Endodermal cell (in vitro differentiated cells): Measurements from ENCODE around the gene BTD. TPM values are rescaled to one million over a fixed set of nuclear protein-coding genes. Genes with fewer than 3 reads are reported as not detected.
A peak's percentile ranks its signal among the peaks of the same experiment; 100 is the strongest.

Experiments used
- DNase-seq: peaks from one replicate; pipeline ENCODE4 v3.0.0-alpha.2; 2017
- H3K27ac ChIP-seq: 2 replicates; pipeline ENCODE4 v1.5.1; 2013; ENCODE audit warnings: mild to moderate bottlenecking, low read depth, low read length, moderate library complexity
- H3K27me3 ChIP-seq: 2 replicates; pipeline ENCODE4 v1.6.1; 2013; ENCODE audit warnings: mild to moderate bottlenecking, low read length, moderate library complexity; ENCODE audit not compliant: insufficient read depth, control insufficient read depth, poor library complexity, severe bottlenecking
- H3K36me3 ChIP-seq: 2 replicates; pipeline ENCODE4 v1.7.0; 2013; ENCODE audit warnings: mild to moderate bottlenecking, low read length, moderate library complexity; ENCODE audit not compliant: control insufficient read depth, insufficient read depth
- H3K4me1 ChIP-seq: one replicate; pipeline ENCODE4 v1.7.0; 2013; ENCODE audit warnings: low read length; ENCODE audit not compliant: control insufficient read depth, insufficient read depth
- H3K4me3 ChIP-seq: 2 replicates; pipeline ENCODE4 v1.5.1; 2013; ENCODE audit warnings: mild to moderate bottlenecking, low read length, moderate library complexity
- H3K9ac ChIP-seq: 2 replicates; pipeline ENCODE4 v1.6.1; 2013; ENCODE audit warnings: mild to moderate bottlenecking, low read length, moderate library complexity; ENCODE audit not compliant: poor library complexity, severe bottlenecking; ENCODE audit errors: extremely low read depth
- H3K9me3 ChIP-seq: 2 replicates; pipeline ENCODE4 v1.6.1; 2013; ENCODE audit warnings: mild to moderate bottlenecking, low read length, moderate library complexity; ENCODE audit not compliant: control insufficient read depth
- H3K27ac Mint-ChIP-seq: 2 replicates; pipeline ENCODE4 v1.8.0; 2020; ENCODE audit warnings: mixed read lengths
- H3K27me3 Mint-ChIP-seq: 2 replicates; pipeline ENCODE4 v1.8.0; 2021; ENCODE audit warnings: mild to moderate bottlenecking, mixed read lengths; ENCODE audit not compliant: insufficient read depth
- H3K36me3 Mint-ChIP-seq: 2 replicates; pipeline ENCODE4 v1.8.0; 2020; ENCODE audit warnings: low read depth, mixed read lengths
- H3K4me1 Mint-ChIP-seq: 2 replicates; pipeline ENCODE4 v1.8.0; 2020; ENCODE audit warnings: mixed read lengths
- H3K4me3 Mint-ChIP-seq: 2 replicates; pipeline ENCODE4 v1.8.0; 2020; ENCODE audit warnings: mild to moderate bottlenecking, moderate library complexity, mixed read lengths
- H3K9me3 Mint-ChIP-seq: 2 replicates; pipeline ENCODE4 v1.8.0; 2020; ENCODE audit warnings: mild to moderate bottlenecking, mixed read lengths
- WGBS, 2 experiments: methylation state at CpG; one replicate each; pipeline versions ENCODE4 v1.1.5 to v1.1.7; 2013; ENCODE audit warnings: missing lambda C conversion rate in 2 of 2, mixed read lengths in 1 of 2; ENCODE audit not compliant: insufficient coverage in 1 of 2, insufficient read length in 1 of 2; 5-methylcytosine and 5-hydroxymethylcytosine counted together
- long read RNA-seq, 4 experiments: library from polyadenylated mRNA in 2 of 4; library from RNA in 1 of 4; library from capped mRNA in 1 of 4; stranded (forward) in 3 of 4; unstranded in 1 of 4; transcript quantifications; one replicate each; pipeline ENCODE4 v2.0.0, GENCODE V29; 2020 to 2021; ENCODE audit warnings: inconsistent platforms in 1 of 4
- polyA plus RNA-seq, 2 experiments: library from polyadenylated mRNA; stranded (reverse); fragments of 50-300 nt; gene quantifications; one replicate each; pipeline ENCODE4 v1.2.3, GENCODE V29; 2013
- total RNA-seq, 2 donors: library from RNA; stranded (reverse); fragmentation: NEBNext Ultra II Directional in 1 of 2; extraction: Animal tissue kit (Norgen Biotek cat#: 25700) in 1 of 2; gene quantifications; 2 replicates in 1 of 2; 3 replicates in 1 of 2; pipeline ENCODE4 v1.2.1, GENCODE V29; 2021
- TF ChIP-seq, protein P1 (sequence below): fragments of 200-600 bp; sonication (generic); conservative IDR thresholded peaks from 2 replicates; pipeline ENCODE4 v1.5.0; 2021; ENCODE audit warnings: antibody characterized with exemption, mild to moderate bottlenecking

The BTD gene, protein sequence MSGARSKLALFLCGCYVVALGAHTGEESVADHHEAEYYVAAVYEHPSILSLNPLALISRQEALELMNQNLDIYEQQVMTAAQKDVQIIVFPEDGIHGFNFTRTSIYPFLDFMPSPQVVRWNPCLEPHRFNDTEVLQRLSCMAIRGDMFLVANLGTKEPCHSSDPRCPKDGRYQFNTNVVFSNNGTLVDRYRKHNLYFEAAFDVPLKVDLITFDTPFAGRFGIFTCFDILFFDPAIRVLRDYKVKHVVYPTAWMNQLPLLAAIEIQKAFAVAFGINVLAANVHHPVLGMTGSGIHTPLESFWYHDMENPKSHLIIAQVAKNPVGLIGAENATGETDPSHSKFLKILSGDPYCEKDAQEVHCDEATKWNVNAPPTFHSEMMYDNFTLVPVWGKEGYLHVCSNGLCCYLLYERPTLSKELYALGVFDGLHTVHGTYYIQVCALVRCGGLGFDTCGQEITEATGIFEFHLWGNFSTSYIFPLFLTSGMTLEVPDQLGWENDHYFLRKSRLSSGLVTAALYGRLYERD
- 10 to 100 TPM; 25.7 to 27.8 TPM for total RNA-seq
- 17.7 TPM for polyA plus RNA-seq (2013, experiment 1 of 2)
- 13.5 TPM for polyA plus RNA-seq (2013, experiment 2 of 2)
- long read RNA-seq, experiment 1, full-length matches to known transcripts: 9 of 15 reads
- long read RNA-seq, experiment 1, partial matches to known transcripts: 4 of 15 reads
- long read RNA-seq, experiment 1, other reads (novel, unspliced or antisense): 2 of 15 reads
- long read RNA-seq, experiment 2, full-length matches to known transcripts: 21 of 30 reads
- long read RNA-seq, experiment 2, partial matches to known transcripts: 6 of 30 reads
- long read RNA-seq, experiment 2, other reads (novel, unspliced or antisense): 3 of 30 reads
- long read RNA-seq, experiment 3, full-length matches to known transcripts: 87 of 96 reads
- long read RNA-seq, experiment 3, partial matches to known transcripts: 4 of 96 reads
- long read RNA-seq, experiment 3, other reads (novel, unspliced or antisense): 5 of 96 reads
- long read RNA-seq, experiment 4, full-length matches to known transcripts: 22 of 27 reads
- long read RNA-seq, experiment 4, partial matches to known transcripts: 2 of 27 reads
- long read RNA-seq, experiment 4, other reads (novel, unspliced or antisense): 3 of 27 reads

DNA sequence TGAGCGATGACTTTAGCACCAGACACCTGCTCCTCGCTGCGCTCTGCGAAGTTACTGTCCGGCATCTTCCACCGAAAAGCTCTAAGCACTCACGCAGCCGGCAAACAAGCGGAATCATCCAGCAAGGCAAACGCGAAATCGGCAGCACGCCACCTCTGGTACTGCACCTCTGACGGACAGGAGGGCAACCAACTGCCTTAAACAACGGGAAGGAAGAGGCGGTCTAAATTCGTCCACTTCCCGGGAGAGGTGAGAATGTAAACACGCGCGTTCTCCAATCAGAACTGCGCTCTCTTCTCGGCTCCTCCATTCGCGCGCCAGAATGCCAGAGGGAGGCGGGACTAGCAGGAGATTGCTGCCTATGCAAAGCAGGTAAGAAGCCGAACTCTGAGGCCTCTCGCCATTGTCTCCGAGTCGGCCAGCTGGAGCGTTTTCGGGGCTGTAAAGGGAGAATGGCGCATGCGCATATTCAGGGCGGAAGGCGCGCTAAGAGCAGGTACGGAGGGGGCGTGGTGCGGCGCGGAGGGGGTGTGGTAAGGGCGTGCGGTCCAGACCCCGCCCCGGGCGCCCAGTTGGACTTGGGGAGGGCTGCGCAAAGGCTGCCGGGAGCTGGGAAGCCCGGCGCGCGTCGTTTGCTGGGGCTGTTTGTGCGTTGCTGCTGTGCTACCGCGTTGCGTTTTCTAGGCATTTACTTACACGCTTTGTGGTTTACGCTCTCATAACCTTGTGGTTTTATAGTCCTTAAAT lies at the start of gene BTD, which contains the start of gene HACL1:
Gene BTD, plus strand, starts transcription at position 347 of the 747 bp plus-strand sequence. CDS start 33,695 bp downstream, outside the sequence.
Gene HACL1, minus strand, starts transcription at position 171 of the 747 bp plus-strand sequence. Its CDS starts 106 bp downstream, at position 65.
- peaks cover 30% of the 10 kb centered on the region for H3K9me3 Mint-ChIP-seq
- Histone ChIP-seq H3K9me3 (peaks cover 9% of the 10 kb centered on the region), H3K4me1 (no peaks in the 10 kb centered on the region), H3K4me3 (peak within 1 kb of the TSS; percentile 99), H3K36me3 (peaks cover 31% of the 10 kb centered on the region), H3K9ac (peak within 1 kb of the TSS; percentile 91), H3K27me3 (no peaks in the 10 kb centered on the region), H3K27ac (peak within 1 kb of the TSS; percentile 95)
- peaks cover 8% of the 10 kb centered on the region for H3K4me1 Mint-ChIP-seq
- no peaks in the 10 kb centered on the region for H3K27me3 Mint-ChIP-seq
- peaks cover 59% of the 10 kb centered on the region for H3K36me3 Mint-ChIP-seq
- TF ChIP-seq, protein P1, sequence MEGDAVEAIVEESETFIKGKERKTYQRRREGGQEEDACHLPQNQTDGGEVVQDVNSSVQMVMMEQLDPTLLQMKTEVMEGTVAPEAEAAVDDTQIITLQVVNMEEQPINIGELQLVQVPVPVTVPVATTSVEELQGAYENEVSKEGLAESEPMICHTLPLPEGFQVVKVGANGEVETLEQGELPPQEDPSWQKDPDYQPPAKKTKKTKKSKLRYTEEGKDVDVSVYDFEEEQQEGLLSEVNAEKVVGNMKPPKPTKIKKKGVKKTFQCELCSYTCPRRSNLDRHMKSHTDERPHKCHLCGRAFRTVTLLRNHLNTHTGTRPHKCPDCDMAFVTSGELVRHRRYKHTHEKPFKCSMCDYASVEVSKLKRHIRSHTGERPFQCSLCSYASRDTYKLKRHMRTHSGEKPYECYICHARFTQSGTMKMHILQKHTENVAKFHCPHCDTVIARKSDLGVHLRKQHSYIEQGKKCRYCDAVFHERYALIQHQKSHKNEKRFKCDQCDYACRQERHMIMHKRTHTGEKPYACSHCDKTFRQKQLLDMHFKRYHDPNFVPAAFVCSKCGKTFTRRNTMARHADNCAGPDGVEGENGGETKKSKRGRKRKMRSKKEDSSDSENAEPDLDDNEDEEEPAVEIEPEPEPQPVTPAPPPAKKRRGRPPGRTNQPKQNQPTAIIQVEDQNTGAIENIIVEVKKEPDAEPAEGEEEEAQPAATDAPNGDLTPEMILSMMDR: peak; percentile 51
- DNase-seq: peak; percentile 99
- 0% methylated on average over 42 to 61 of the region's 61 CpGs for WGBS, 2 experiments
- H3K4me3 Mint-ChIP-seq: peak within 1 kb of the TSS; percentile 100
- H3K27ac Mint-ChIP-seq: peak within 1 kb of the TSS; percentile 99

DNA sequence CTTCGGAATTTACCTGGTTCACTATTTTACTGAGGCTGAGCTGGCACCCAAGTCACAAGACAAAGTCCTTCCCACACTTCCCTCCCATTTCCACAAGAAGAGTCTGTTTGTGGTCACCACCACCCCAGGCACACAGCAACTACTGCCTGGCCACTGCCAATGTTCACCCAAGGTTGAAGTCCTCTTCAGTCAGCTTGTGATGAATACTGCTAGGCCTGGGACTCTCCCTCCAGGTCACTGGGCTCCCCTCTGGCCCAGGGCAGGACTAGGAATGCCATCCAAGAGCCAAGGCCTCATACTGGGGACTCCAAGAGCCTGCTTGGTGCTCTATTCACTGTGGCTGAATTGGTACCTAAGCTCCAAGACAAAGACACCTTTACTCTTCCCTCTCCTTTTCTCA lies 49.6 kb upstream of the BTD start:
- peak overlapping the region; percentile 55 for H3K27ac Mint-ChIP-seq
- no peak overlapping the region for H3K27ac ChIP-seq
- H3K4me1 ChIP-seq: no peaks in the 10 kb centered on the region
- 97% methylated on average over 1 of the region's 1 CpG; no CpG with 5 or more reads in 1 of the 2 experiments for WGBS, 2 experiments
- H3K4me1 Mint-ChIP-seq: peaks cover 7% of the 10 kb centered on the region
- peaks cover 5% of the 10 kb centered on the region for H3K36me3 ChIP-seq
- TF ChIP-seq, protein P1: no peak
- H3K36me3 Mint-ChIP-seq: peaks cover 26% of the 10 kb centered on the region
- no peaks in the 10 kb centered on the region for H3K9me3 ChIP-seq
- DNase-seq: no peak
- H3K4me3 Mint-ChIP-seq: no peak overlapping the region
- H3K27me3 ChIP-seq: no peaks in the 10 kb centered on the region
- no peaks in the 10 kb centered on the region for H3K9me3 Mint-ChIP-seq
- no peaks in the 10 kb centered on the region for H3K27me3 Mint-ChIP-seq
- H3K9ac ChIP-seq: no peak overlapping the region
- no peak overlapping the region for H3K4me3 ChIP-seq
